Thyroid gland (tissue), 4 donors: ENCODE data around the gene AP2M1. TPM values are rescaled to one million over a fixed set of nuclear protein-coding genes. Genes with fewer than 3 reads are reported as not detected.

Experiments used
- DNase-seq, 2 donors: peaks; one replicate each; pipeline ENCODE4 v3.0.0-alpha.2; 2019
- H3K27ac ChIP-seq, 3 donors: fragments of 200-600 bp; sonication (generic); 1 replicate in 2 of 3; 2 replicates in 1 of 3; pipeline ENCODE4 v1.5.1; 2016 to 2019; ENCODE audit warnings: mild to moderate bottlenecking in 1 of 3, moderate library complexity in 1 of 3
- H3K27me3 ChIP-seq: fragments of 200-600 bp; sonication (generic); one replicate; pipeline ENCODE4 v1.5.1; 2019
- H3K36me3 ChIP-seq, 2 donors: fragments of 200-600 bp; sonication (generic); one replicate each; pipeline ENCODE4 v1.5.1; 2016 to 2019
- H3K4me1 ChIP-seq, 2 donors: fragments of 200-600 bp; sonication (generic); one replicate each; pipeline ENCODE4 v1.5.1; 2017 to 2019
- H3K4me3 ChIP-seq, 3 donors: fragments of 200-600 bp; sonication (generic); replicated peaks in 1 of 3; 1 replicate in 2 of 3; 2 replicates in 1 of 3; pipeline ENCODE4 v1.5.1; 2016; ENCODE audit warnings: mild to moderate bottlenecking in 1 of 3
- H3K9me3 ChIP-seq: fragments of 200-600 bp; sonication (generic); one replicate; pipeline ENCODE4 v1.5.1; 2017
- POLR2A ChIP-seq, 2 donors: fragments of 450-650 bp; IDR thresholded peaks; one replicate each; pipeline ENCODE4 v1.6.1; 2017; ENCODE audit warnings: antibody characterized with exemption in 2 of 2, mild to moderate bottlenecking in 2 of 2, moderate library complexity in 1 of 2
- WGBS, 2 donors: methylation state at CpG; one replicate each; pipeline ENCODE4 v1.1.5; 2017; 5-methylcytosine and 5-hydroxymethylcytosine counted together
- intact Hi-C: fragments of 100-400 bp; cut with DNase I; formaldehyde crosslinking; loops from one replicate; pipeline ENCODE4 v1.15.1; 2023
- total RNA-seq, 4 donors: library from RNA; depleted of rRNA; stranded (reverse); fragments of >200 nt; gene quantifications; one replicate each; pipeline ENCODE4 v1.2.3, GENCODE V29; 2016
- TF ChIP-seq, protein P1 (sequence below), 6 experiments: fragments of 200-600 bp in 3 of 6; fragments of 450-650 bp in 3 of 6; sonication (generic) in 3 of 6; IDR thresholded peaks; one replicate each; pipeline ENCODE4 v1.5.1; 2016 to 2019; ENCODE audit warnings: antibody characterized with exemption in 6 of 6, mild to moderate bottlenecking in 2 of 6, inconsistent platforms in 1 of 6, moderate library complexity in 1 of 6

AP2M1 gene
- total RNA-seq, 4 donors from 2014 or later: 180 to 302 (median 212) TPM

DNA sequence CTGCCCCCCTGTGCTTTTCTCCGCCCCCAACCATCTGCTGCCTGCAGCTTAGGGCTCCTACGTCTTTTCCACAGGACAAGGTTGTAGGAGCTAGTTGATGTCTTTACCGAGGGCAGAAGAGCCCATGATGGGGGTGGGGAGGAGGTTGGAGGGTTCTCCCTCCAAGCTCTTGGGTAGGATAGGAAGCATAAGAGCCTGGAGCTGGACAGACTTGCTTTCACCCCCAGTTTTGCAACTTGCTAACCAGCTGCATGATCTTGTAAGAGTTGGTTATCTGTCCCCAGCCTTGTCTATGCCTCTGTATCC, 12.2 kb downstream of the AP2M1 start:
- DNase-seq: no peak
- H3K4me1 ChIP-seq: peaks cover 17 to 19% of the 10 kb centered on the region in 2 donors
- H3K36me3 ChIP-seq: peaks cover 45 to 48% of the 10 kb centered on the region in 2 donors
- H3K27me3 ChIP-seq: no peaks in the 10 kb centered on the region
- H3K27ac ChIP-seq: peak overlapping the region in 1 of 3 donors; percentile 65
- H3K9me3 ChIP-seq: no peaks in the 10 kb centered on the region
- peak overlapping the region; percentile 46 to 91 (median 56) for H3K4me3 ChIP-seq
- WGBS, 2 donors: 18 to 24% methylated on average over 3 of the region's 3 CpGs
- TF ChIP-seq, protein P1, sequence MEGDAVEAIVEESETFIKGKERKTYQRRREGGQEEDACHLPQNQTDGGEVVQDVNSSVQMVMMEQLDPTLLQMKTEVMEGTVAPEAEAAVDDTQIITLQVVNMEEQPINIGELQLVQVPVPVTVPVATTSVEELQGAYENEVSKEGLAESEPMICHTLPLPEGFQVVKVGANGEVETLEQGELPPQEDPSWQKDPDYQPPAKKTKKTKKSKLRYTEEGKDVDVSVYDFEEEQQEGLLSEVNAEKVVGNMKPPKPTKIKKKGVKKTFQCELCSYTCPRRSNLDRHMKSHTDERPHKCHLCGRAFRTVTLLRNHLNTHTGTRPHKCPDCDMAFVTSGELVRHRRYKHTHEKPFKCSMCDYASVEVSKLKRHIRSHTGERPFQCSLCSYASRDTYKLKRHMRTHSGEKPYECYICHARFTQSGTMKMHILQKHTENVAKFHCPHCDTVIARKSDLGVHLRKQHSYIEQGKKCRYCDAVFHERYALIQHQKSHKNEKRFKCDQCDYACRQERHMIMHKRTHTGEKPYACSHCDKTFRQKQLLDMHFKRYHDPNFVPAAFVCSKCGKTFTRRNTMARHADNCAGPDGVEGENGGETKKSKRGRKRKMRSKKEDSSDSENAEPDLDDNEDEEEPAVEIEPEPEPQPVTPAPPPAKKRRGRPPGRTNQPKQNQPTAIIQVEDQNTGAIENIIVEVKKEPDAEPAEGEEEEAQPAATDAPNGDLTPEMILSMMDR (IDR thresholded peaks at IDR 0.05): no peak
- TF ChIP-seq POLR2A (IDR thresholded peaks at IDR 0.05): no peak
- intact Hi-C loops: loop anchor here (5.0 kb wide), 1 partner anchor 55 kb away; no protein-coding TSS in a partner anchor

- 91 to 93% methylated on average over 17 of the region's 17 CpGs for WGBS, 2 donors
- intact Hi-C loops: loop anchor here (5.0 kb wide), 1 partner anchor 54 kb away; no protein-coding TSS in a partner anchor
- no peak for TF ChIP-seq POLR2A (IDR thresholded peaks at IDR 0.05)
- TF ChIP-seq, protein P1 (IDR thresholded peaks at IDR 0.05): no peak
- Histone ChIP-seq H3K9me3 (no peaks in the 10 kb centered on the region), H3K4me3 (no peak overlapping the region), H3K4me1 (peaks cover 17 to 19% of the 10 kb centered on the region in 2 donors), H3K27ac (no peak overlapping the region), H3K27me3 (no peaks in the 10 kb centered on the region), H3K36me3 (peaks cover 45 to 49% of the 10 kb centered on the region in 2 donors)
- no peak for DNase-seq
Observed at GRCh38 chr3:184188080-184188479, 13.4 kb downstream of the AP2M1 start.

DNA sequence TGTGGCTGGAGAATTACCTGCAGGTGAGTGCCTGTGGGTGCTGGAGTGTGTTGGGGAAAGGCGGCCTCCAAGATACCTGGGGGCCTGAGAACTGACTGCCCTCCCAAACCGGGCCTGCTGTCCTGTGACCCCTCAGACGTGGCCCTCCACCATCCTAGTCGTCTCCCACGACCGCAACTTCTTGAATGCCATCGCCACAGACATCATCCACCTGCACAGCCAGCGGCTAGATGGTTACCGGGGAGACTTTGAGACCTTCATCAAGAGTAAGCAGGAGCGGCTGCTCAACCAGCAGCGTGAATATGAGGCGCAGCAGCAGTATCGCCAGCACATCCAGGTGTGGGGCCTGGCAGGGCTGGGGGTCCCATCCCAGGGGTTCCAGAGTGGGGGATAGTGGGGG, 14.8 kb downstream of the AP2M1 start:
- 94 to 96% methylated on average over 13 of the region's 13 CpGs for WGBS, 2 donors
- intact Hi-C loops: loop anchor here (5.0 kb wide), 1 partner anchor 53 kb away; no protein-coding TSS in a partner anchor
- H3K4me3 ChIP-seq: no peak overlapping the region
- H3K9me3 ChIP-seq: no peaks in the 10 kb centered on the region
- no peak for DNase-seq
- TF ChIP-seq, protein P1 (IDR thresholded peaks at IDR 0.05): no peak
- TF ChIP-seq POLR2A (IDR thresholded peaks at IDR 0.05): no peak
- no peaks in the 10 kb centered on the region for H3K27me3 ChIP-seq
- H3K36me3 ChIP-seq: peaks cover 51% of the 10 kb centered on the region in 2 donors
- peaks cover 17 to 19% of the 10 kb centered on the region in 2 donors for H3K4me1 ChIP-seq
- no peak overlapping the region for H3K27ac ChIP-seq

DNA sequence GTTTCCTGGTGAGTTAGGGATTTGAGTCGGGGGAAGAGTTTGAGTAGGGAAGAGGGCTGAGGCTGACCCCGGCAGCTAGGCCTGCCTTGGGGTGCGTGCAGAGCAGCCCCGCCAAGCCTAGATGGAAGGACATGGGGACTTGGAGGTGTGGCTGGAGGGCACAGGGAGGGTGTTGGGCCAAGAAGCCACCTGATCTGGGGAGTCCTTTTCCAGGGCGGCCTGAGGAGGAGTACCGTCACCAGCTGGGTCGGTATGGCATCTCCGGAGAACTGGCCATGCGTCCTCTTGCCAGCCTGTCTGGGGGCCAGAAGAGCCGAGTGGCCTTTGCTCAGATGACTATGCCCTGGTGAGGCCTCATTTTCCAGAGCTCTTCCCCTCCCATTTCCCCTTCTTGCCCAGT, 18.2 kb downstream of the AP2M1 start:
- peaks cover 54 to 56% of the 10 kb centered on the region in 2 donors for H3K36me3 ChIP-seq
- DNase-seq: no peak
- no peaks in the 10 kb centered on the region for H3K27me3 ChIP-seq
- no peak overlapping the region for H3K4me3 ChIP-seq
- no peak overlapping the region for H3K27ac ChIP-seq
- H3K9me3 ChIP-seq: no peaks in the 10 kb centered on the region
- intact Hi-C loops: no loop called here
- WGBS, 2 donors: 89 to 97% methylated on average over 7 to 8 of the region's 10 CpGs
- H3K4me1 ChIP-seq: no peaks in the 10 kb centered on the region
- TF ChIP-seq POLR2A (IDR thresholded peaks at IDR 0.05): no peak
- TF ChIP-seq, protein P1 (IDR thresholded peaks at IDR 0.05): no peak

DNA sequence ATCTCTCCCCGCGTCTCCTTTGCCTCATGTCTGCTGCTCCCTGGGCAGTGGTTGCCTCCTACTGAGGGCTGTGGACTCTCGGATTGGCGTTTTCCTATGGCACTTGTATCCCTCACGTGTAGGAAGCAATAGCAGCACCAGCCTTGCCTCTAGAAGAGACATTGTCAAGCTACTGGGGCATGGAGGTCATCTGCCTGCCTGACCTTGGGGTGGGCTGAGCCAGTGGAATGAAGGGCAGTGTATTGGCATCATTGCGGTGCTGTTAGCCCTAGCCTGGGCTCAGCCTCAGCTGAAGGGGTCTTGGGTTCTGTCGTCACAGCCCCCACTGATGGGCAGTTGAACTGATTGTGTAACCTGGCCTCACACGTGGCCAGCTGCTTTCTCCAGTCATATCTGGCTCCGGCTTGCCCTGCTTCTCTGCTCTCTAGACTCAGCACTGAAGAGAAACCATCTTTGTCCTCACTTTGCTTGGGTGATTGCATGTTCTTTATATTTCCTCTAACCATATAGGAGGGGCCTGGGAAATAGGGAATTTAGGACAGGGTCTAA, 19.4 kb downstream of the AP2M1 start:
- intact Hi-C loops: no loop called here
- Histone ChIP-seq H3K9me3 (no peaks in the 10 kb centered on the region), H3K27ac (no peak overlapping the region), H3K4me1 (no peaks in the 10 kb centered on the region), H3K4me3 (no peak overlapping the region), H3K36me3 (peaks cover 50% of the 10 kb centered on the region in 2 donors), H3K27me3 (no peaks in the 10 kb centered on the region)
- 90 to 94% methylated on average over 8 to 9 of the region's 9 CpGs for WGBS, 2 donors
- DNase-seq: no peak
- TF ChIP-seq, protein P1 (IDR thresholded peaks at IDR 0.05): no peak
- TF ChIP-seq POLR2A (IDR thresholded peaks at IDR 0.05): no peak
